Activated CD4-positive, alpha-beta T cell treated with anti-CD3 and anti-CD28 coated beads, Interleukin-2, amount 50 U/mL, for 24 hours (primary cell): ENCODE data around the gene SPTBN4.

Experiments used
- DNase-seq, 2 donors: peaks; one replicate each; pipeline ENCODE4 v3.0.0-alpha.2; 2020; ENCODE audit warnings: low read depth in 1 of 2, low spot score in 1 of 2

SPTBN4 gene

GRCh38 chr19:40600570-40601133 is 133.9 kb downstream of the SPTBN4 start:
- no peak for DNase-seq

GRCh38 chr19:40601134-40601974 is 134.6 kb downstream of the SPTBN4 start, which contains the start of gene LTBP4:
Gene LTBP4, plus strand, starts transcription at chr19:40601369. Its CDS starts 19 bp downstream, at chr19:40601388.
- no peak for DNase-seq

DNA sequence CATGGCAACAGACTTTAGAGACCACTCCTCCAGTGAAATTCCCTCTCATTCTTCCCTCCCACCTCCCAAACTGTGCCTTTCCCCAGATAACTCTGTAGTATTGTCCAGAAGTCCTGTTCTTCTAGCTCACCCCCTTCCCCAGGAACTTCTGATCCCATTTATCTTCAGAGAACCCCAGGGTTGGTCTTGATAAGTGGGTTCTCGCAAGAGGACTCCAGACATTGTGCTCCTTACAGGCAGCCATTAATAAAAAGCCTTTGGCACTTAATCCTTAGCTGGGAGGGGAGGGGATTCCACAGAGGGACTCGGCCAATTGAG is 136.2 kb downstream of the SPTBN4 start:
- no peak for DNase-seq

- DNase-seq: peak; percentile 78 to 90
These were observed 136.8 kb downstream of the SPTBN4 start for GRCh38 chr19:40603389-40604170.

GRCh38 chr19:40604171-40604646 is 137.4 kb downstream of the SPTBN4 start:
- no peak for DNase-seq

DNA sequence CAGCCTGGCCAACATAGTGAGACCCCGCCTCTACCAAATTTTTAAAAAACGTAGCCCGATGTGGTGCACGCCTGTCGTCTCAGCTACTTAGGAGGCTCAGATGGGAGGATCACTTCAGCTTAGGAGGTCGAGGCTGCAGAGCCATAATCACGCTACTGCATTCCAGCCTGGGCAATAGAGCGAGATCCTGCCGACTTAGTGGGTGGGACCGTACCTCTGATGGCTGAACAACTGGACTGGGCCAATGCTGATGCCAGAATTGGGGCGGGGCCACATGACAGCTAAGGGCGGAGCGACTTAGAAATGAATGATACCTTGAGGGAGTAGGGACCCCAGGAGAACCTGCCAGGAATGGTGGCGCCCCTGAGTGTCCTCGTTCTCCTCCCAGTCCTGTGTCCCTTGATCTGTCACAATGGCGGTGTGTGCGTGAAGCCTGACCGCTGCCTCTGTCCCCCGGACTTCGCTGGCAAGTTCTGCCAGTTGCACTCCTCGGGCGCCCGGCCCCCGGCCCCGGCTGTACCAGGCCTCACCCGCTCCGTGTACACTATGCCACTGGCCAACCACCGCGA is 137.9 kb downstream of the SPTBN4 start:
- no peak for DNase-seq

GRCh38 chr19:40605216-40605971 is 138.6 kb downstream of the SPTBN4 start:
- peak; percentile 58 to 60 for DNase-seq

GRCh38 chr19:40607311-40608239 is 140.8 kb downstream of the SPTBN4 start:
- DNase-seq: no peak

DNA sequence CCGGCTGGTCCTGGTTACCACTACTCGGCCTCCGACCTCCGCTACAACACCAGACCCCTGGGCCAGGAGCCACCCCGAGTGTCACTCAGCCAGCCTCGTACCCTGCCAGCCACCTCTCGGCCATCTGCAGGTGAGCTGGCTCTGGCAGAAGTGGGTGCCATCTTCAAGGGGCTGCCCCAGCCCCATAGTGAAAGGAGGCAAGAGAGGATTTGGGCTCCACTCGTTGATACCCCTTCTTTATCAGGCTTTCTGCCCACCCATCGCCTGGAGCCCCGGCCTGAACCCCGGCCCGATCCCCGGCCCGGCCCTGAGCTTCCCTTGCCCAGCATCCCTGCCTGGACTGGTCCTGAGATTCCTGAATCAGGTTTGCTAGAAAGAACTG is 141.4 kb downstream of the SPTBN4 start:
- DNase-seq: no peak

DNA sequence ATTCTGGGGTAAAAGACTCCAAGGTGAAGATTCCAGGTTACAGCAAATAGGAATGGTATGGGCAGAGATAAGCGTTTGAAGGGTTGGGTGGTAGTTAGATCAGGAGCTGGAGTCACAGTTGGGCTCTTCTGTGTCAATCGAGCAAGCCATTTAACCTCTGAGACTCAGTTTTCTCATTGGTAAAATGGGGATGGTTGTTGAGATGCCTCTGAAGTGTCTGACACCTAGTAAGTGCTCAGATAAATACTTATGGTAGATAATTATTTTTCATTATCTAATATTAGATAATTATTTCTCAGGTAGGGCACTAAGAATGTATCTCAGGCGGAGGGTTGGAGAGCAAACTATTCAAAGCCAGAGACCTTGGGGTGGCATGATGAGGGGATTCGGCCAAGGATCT is 142.2 kb downstream of the SPTBN4 start:
- DNase-seq: no peak

DNA sequence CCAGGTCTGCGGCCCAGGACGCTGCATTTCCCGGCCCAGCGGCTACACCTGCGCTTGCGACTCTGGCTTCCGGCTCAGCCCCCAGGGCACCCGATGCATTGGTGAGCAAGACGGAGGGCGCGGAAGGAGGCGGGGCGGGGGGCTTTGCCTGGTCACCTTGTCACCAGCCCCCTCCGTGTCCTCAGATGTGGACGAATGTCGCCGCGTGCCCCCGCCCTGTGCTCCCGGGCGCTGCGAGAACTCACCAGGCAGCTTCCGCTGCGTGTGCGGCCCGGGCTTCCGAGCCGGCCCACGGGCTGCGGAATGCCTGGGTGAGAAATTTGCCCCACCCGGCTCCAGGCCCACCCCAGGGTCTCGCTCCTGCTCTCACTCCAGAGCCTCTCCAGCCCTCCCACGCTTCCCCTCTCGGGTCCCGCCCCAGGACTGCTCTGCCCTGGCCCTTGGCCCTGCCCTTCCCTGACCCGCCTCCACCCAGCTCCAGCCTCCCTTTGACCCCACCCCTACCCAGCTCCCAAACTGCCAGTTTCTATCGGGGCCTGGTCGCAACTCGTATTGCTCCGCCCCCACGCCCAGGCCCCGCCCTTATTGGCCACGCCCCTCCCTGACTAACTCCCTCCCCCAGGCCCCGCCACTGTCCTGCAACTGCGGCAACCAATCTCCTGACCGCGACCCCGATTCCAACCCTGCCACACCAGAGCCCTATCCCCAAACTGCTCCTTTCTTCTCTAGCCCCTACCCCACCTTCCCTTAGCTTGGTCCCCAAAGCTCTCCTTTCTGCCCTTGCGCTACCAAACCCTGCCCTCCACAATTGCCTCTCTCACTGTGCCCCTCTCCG is 143.0 kb downstream of the SPTBN4 start:
- DNase-seq: peak; percentile 89

DNA sequence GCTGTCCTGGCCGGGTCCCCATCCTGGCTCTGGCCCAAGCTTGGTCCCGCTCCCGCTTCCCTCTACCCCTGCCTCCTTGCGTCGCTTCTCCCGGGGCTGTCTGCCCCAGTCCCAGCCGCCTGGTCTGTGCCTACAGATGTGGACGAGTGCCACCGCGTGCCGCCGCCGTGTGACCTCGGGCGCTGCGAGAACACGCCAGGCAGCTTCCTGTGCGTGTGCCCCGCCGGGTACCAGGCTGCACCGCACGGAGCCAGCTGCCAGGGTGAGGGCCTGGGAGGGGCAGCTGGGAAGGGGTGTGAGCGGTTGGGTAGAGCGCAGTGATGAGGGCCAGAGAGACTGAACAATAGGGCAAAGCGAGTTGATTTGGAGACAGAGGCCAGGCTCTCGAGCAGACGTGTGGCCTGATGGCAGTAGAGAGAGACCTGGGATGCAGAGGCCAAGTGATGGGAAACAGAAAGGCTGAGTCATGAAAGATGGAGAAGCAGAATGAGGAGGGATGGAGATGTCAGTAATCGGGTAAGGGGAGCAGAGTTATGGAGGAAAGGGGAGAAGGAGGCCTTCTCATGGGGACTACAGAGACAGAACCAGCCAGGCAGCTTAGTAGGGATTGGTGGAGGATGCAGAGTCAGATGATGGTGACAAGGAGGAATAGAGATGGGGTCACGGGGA is 143.7 kb downstream of the SPTBN4 start:
- no peak for DNase-seq

GRCh38 chr19:40611096-40611495 is 144.3 kb downstream of the SPTBN4 start:
- no peak for DNase-seq

DNA sequence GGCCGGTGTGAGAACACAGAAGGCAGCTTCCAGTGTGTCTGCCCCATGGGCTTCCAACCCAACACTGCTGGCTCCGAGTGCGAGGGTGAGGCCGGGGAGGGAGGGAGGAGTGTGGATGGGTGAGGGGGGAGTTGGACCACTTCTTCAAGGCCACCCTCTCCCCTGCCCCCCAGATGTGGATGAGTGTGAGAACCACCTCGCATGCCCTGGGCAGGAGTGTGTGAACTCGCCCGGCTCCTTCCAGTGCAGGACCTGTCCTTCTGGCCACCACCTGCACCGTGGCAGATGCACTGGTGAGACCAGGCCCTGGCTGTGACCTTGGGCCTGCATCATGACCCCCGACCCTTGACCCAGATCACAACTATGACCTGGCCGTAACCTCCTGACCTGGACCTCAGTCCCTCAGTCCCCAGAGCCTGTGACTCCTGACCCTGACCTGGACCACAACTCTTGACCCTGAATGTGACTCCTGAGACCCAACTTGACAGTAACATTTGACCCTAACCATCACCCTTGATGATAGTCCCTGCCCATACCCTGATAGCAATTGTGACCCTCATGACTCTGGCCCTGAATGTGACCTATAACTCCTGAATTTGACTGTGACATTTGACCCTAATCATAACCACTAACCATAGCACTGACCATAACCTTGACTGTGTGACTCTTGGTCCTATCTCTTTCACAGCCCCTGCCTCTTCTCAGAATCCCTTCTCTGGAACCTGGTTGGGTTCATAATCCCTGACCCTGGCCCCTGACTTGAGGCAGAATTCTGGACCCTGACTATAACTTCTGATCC is 145.3 kb downstream of the SPTBN4 start:
- no peak for DNase-seq

GRCh38 chr19:40612831-40613689 is 146.3 kb downstream of the SPTBN4 start:
- peak; percentile 59 to 69 for DNase-seq
